AG09309 (cell line): Measurements from ENCODE around the gene AMPD3.

Source experiments
- DNase-seq: peaks from one replicate; pipeline ENCODE4 v3.0.0-alpha.2; 2010; ENCODE audit warnings: low read depth
- H3K4me3 ChIP-seq: 2 replicates; pipeline ENCODE4 v1.5.1; 2011; ENCODE audit warnings: mild to moderate bottlenecking, low read depth, low read length, moderate library complexity; ENCODE audit not compliant: control insufficient read depth
- TF ChIP-seq, protein P1 (sequence below): IDR thresholded peaks from 2 replicates; pipeline ENCODE4 v1.5.1; 2011; ENCODE audit warnings: mild to moderate bottlenecking, low read depth, low read length, inconsistent platforms; ENCODE audit not compliant: insufficient read depth, control insufficient read depth; ENCODE audit errors: missing control alignments

The AMPD3 gene

DNA sequence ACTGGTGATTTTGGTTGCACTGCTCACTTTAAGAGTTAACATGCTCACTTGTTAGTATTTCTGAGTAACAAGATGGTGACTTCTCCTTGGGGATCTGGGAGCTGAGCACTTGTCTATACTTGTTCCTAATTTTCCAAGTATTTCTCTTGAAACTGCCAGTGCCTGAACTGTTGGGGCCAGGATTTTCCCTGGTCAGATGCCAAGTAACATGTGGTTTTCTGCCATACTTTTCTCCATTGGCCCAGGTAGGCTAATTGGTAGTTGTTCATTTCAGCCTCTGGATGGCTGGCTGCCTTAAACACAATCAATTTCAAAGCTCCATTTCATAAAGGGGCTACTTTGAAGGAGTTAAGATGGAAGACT is 50.9 kb downstream of the AMPD3 start:
- H3K4me3 ChIP-seq: no peak overlapping the region
- no peak for DNase-seq
- TF ChIP-seq, protein P1, sequence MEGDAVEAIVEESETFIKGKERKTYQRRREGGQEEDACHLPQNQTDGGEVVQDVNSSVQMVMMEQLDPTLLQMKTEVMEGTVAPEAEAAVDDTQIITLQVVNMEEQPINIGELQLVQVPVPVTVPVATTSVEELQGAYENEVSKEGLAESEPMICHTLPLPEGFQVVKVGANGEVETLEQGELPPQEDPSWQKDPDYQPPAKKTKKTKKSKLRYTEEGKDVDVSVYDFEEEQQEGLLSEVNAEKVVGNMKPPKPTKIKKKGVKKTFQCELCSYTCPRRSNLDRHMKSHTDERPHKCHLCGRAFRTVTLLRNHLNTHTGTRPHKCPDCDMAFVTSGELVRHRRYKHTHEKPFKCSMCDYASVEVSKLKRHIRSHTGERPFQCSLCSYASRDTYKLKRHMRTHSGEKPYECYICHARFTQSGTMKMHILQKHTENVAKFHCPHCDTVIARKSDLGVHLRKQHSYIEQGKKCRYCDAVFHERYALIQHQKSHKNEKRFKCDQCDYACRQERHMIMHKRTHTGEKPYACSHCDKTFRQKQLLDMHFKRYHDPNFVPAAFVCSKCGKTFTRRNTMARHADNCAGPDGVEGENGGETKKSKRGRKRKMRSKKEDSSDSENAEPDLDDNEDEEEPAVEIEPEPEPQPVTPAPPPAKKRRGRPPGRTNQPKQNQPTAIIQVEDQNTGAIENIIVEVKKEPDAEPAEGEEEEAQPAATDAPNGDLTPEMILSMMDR: no peak

DNA sequence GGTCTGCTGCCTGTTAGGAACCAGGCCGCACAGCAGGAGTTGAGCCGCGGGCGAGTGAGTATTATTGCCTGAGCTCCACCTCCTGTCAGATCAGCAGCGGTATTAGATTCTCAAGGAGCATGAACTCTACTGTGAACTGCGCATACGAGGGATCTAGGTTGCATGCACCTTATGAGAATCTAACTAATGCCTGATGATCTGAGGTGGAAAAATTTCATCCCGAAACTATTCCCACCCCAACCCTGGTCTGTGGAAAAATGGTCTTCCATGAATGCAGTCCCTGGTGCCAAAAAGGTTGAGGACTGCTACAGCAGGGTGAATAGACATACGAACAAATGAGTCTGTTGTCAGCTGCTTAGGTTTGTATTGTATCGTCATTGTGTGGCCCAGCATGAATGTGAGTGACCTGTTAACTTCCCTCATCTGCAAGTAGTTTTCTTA is 56.1 kb downstream of the AMPD3 start:
- no peak overlapping the region for H3K4me3 ChIP-seq
- DNase-seq: no peak
- TF ChIP-seq, protein P1: no peak

DNA sequence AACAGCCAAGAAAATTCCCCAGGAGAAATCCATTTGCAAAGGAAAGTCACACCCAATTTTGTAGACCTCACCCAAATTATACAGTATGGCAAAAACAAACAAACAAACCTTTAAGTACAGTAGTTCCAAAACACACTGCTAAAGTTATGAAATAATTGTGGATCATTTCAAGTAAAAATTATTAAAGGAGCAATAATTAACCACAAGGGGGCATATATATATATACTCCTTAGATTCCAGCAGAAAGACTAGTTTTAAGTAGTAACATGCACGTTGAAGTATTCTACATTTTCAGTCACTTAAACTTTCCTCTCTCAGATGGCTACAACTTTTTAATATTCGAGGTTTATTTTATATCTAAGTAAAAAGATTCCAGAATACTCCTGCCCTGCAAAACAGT is 59.1 kb downstream of the AMPD3 start:
- TF ChIP-seq, protein P1: peak; percentile 19
- no peak for DNase-seq
- H3K4me3 ChIP-seq: no peak overlapping the region

DNA sequence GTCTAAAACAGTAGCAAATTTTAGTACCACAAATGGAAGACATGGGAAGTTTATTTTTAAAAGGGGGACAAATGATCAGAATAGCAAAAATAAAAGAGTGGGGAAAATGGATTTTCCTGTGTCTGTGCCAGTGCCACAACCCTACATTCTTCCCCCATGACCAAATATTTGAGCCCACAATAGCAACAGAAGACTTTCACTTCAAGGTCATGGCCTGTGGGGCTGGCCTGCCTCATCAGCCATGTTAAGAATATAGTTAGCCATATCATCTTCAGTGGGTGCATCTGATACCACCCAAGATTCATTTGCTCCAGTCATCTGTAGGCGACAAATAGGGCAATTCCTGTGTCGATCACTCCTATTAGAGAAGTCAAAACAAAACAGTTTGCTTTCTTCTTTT is 59.6 kb downstream of the AMPD3 start:
- no peak overlapping the region for H3K4me3 ChIP-seq
- no peak for DNase-seq
- TF ChIP-seq, protein P1: no peak

DNA sequence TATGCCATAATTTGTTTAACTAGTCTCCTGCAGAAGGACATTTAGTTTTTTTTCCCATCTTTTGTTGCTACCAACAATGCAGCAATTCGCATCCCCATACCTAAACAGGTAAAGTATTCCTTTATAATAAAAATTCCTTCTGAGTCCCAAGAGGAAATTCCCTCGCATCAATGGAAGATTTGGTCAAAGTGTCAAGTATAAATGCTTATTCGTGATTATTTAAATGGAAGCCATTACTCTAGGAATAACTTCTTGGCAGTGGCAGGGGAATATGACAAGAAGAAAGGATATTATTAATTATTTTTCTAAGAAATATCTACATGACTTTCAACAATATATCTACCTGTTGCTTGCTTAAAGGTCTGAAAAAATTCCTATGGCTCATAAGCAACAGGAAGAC is 60.4 kb downstream of the AMPD3 start:
- no peak overlapping the region for H3K4me3 ChIP-seq
- no peak for DNase-seq
- TF ChIP-seq, protein P1: no peak

DNA sequence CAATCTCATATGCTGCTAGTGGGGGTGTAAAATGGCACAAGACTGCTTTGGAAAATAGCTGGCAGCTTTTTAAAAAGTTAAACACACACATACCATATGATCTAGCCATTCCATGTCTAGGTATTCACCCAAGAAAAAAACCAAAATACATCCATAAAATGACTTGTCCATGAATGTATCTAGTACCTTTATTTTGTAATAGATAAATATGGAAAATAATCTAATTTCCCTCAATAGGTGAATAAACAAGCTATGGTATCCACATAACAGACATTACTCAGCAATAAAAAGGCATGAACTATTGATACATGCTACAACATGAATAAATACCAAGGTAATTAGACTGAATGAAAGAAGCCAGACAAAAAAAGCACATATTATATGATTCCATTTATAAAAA is 63.1 kb downstream of the AMPD3 start:
- H3K4me3 ChIP-seq: no peak overlapping the region
- TF ChIP-seq, protein P1: no peak
- DNase-seq: no peak

DNA sequence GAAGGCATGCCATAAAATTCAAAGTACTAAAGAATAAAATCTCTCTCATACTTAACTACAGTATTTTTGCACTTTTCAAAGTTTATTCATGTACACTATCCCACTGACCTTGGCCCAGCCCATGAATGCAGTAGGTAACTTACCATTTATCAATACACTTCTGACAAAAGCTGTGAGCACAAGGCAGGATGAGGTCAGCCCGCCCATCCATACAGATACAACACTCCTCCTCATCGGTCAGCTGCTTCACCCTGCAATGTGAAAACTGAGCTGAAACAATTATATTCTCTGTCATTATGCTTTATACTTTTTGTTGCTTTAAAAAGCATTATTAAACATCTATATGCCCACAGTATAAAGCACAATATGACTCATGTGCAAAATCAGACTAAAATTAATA is 63.8 kb downstream of the AMPD3 start:
- DNase-seq: no peak
- no peak overlapping the region for H3K4me3 ChIP-seq
- TF ChIP-seq, protein P1: no peak
